Stimulated activated CD4-positive, alpha-beta T cell treated with anti-CD3 and anti-CD28 coated beads, Interleukin-1b, Interleukin-23, amount 100 ng/mL, for 4 hours (primary cell): ENCODE results near the gene COTL1.
A peak's percentile ranks its signal among the peaks of the same experiment; 100 is the strongest.

Experiments used
- DNase-seq, 2 donors: peaks; one replicate each; pipeline ENCODE4 v3.0.0-alpha.2; 2020; ENCODE audit warnings: low read depth in 2 of 2

Gene COTL1

DNA sequence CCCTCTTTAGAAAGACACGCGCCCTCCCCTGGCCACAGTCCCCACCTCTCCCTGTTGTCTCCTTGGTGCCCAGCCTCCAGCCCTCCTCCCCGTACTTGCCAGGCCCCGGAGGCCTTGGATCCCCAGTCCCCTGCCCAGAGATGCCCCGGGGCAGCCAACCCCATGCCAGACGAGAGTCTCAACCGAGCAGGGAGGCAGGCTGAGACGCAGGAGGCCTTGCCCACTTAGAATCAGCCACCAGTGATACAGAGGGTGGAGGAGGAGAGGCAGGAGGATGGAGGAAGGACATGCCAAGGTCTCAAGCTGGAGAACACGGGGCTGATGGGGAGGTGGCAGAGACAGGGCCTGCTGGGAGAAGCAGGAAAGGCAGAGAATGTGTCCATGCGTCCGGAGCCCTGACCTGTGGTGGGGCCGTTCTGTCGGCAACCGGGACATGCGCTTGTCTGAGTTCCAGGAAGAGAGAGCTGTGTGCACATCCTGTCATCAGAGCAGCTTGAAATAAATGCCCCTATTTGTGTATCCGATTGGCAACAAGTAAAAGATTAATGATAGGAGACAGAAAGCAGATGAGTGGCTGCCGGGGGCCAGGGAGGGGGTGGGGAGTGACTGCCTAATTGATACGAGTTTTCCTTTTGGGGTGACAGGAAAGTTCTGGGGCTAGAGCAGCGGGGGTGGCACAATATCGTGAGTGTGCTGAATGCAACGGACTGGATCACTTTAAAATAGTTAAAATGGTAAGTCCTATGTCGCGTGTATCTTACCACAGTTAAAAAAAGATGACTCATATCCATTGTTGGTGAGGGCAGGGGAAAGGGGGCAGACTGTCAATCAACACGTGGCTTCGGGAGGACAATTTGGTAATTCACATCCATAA is 68.7 kb downstream of the COTL1 start:
- peak; percentile 35 to 49 for DNase-seq

DNA sequence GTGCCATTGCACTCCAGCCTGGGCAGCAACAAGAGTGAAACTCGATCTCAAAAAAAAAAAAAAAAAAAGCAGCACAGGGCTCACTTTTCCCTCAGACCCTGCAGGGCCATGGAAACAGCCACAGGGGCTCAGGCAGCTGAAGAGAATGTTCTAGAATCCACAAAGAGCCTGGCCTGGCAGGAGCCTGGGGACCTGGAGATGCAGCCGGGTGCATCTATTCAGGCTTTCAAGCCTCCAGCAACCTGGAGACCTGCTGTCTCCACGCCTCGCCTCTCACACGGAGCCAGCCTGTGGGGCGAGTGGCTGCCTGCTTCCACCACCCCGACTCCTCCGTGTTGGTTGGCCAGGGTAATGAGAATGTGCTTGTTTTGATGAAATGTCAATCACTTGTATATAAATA is 69.4 kb downstream of the COTL1 start:
- DNase-seq = peak in 1 of 2 donors; percentile 18

DNA sequence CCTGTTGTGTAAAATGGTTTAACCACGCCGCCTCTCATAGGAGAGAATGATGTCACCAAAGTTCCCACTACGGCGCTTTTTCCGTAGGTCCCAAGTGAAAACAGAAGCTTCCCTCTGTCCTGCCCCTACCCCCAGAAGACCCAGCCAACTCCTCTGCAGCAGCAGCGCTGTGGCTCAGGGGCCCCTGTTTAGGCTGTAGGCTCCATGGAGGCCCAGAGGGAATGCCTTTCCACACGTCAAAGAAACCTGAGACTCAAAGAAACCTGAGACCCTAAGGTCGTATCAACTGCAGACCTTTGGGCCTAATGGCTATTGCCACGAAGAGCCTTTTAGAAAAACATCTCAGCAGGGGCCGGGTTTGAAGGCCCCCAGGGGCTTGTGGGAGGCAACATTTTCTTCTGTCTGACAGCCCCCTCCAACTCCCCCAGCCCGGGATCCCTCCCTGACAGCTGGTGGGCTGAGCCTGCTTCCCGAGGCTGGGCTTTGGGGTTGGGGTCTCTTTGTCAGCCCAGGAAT is 70.3 kb downstream of the COTL1 start:
- peak in 1 of 2 donors; percentile 18 for DNase-seq

DNA sequence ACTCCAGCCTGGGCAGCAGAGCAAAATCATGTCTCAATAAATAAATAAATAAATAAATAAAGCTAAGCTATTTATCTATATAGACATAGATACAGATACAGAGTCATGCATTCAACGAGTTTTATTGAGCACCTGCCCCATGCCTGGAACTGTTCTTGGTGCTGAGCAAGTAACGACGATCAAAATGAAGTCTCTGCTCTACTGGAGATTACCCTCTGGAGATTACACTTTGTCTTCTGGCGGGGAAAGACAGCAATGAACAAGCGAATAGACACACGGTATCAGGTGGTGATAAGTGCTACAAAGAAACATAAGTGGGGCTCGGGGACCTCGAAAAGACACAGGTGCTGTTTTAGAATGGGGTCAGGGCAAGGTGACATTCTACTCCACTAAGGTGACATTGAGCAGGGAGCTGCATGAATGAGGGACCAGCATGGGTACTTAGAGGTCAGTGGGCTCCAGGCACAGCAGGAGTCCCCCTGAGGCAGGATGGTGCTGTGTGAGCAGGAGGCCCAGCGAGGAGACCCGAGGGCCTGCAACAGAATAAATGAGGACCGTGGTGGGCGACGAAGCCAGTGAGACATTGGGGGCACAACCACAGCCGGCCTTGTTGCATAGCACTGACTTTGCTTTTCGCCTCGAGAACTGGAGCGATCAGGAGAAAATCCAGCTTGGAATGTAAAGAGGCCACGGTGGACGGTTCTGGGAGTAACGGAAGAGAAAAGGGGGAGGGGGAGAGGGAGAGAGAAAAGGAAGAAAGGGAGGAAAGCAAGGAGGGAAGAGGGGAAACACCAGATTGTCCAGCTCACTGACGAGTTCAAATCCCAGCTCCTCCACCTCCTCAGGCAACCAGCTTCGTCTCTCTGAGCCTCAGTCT is 71.0 kb downstream of the COTL1 start:
- DNase-seq = no peak

DNA sequence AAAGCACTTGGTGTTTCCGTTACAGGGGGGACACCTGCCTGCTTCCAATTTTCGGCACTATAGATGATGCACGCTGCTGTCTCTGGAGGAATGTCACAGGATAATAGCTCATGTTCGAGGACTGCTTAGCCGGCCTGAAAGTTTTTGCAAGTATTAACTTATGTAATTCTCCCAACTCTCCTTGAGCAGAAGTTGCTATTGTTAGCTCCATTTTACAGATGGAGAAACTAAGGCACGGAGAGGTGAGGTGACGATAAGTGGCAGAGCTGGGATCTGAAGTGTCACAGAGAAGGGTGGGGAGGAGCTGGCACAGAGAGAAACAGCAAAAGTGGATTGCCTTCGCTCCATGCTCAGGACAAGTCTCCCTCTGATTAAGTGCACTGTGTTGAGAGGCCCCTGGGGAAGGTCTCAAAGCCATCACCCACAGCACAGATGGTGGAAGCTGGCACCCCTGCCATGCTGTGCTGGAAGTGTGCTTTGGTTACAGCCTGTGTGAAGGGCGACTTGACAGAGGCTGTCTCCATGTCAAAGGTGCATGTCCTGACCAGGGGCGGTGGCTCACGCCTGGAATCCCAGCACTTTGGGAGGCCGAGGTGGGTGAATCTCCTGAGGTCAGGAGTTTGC is 72.7 kb downstream of the COTL1 start:
- no peak for DNase-seq

DNA sequence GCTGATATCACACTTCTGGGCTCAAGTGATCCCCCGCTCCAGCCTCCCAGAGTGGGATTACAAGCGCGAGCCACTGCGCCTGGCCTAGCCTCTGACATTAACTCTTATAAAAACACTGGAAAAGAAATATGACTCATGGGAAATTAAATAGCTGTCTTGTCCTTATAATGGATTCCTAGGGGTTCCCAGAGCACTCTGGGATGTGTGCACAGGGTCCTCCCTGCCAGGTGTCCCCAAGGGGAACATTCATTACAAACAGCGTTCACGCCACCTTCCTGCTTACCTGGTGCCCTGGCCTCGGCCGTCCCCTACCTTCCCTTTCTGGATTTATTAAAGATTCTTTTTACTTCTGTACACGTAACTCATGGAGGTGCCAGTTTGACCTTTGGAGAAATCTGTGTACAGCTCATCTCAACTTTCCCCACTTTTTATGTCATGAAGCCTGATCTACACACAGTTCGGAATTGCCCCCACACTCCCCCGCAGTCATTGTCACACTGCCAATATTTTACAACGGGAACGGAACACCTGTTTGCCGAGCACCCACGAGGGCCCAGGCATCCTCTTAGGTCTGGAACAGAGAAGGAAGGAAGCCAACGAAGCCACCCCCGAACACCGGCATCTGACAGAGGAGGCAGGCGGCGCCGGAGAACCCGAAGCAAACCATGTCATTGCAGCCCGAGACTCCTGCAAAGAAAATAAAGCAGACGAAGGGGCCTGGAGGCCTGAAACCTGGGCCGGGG is 73.7 kb downstream of the COTL1 start:
- DNase-seq = peak; percentile 39 to 55

DNA sequence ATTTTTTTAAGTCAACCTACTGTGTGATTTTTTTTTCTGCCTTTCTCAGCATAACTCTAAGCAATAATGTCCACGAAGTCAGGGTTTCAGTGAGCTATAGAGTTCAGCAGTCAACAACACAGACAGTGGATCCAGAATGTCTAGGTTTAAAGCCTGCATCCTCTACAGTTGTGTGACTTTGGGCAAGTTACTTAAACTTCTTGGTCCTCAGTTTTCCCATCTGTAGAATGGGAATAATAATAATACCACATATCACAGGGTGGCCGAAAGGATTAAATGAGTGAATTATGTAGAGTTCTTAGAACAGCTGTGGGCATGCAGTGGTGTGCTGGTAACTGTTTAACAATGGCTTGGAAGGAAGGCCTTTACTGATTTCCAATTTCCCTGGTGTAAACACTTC is 74.6 kb downstream of the COTL1 start:
- no peak for DNase-seq

DNA sequence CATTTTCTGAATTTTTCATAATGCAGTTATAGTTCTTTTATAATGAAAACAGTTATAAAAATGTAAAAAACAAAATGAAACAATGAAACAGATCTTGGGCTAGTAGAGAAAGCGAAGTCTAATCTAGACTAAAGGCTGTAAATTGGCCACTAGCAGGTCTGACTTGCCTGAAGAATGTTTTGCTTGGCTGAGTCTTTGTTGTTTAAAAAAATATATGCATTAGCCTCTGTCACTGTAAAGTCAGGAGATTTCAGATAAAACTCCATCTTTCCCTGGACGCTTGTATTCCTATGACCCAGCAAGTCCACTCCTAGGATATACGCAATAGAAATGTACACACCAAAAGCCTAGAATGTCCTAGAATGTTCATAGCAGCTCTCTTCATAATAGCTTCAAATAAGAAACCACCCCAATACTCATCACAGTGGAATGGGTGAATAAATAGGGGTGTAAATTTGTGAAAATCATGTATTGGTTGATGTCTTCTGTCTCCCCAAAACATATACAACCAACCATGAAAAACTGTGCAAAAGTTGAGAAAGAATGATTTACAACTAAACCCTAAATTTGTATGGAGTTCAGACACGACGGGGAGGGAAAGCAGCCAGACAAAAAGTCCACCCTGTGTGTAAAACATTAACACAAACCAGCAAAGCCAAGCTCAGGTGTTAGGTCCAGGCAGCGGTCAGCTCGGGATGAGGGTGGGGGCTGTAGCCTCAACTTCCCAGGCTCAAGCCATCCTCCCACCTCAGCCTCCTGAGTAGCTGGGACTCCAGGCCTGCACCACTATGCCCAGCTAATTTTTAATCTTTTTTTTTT is 75.7 kb downstream of the COTL1 start:
- no peak for DNase-seq

DNA sequence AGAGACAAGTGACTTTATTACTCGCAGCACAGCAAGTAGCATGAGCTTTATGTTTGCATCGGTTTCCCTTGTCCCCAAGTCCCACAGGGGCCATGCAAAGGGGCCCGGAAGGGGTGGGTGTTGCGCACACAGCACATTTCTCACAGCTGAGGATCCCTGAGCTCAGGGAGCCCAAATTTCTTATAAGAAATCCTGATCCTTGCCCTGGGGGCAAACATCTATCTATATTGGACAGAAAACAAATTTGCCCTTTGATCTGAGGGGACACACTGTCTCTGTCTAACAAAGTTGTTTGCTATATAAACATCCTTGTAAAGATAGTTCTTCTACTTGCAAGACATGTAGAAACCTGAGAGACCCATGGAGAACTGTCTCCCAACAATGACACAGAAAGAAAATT is 77.7 kb downstream of the COTL1 start:
- DNase-seq = no peak

DNA sequence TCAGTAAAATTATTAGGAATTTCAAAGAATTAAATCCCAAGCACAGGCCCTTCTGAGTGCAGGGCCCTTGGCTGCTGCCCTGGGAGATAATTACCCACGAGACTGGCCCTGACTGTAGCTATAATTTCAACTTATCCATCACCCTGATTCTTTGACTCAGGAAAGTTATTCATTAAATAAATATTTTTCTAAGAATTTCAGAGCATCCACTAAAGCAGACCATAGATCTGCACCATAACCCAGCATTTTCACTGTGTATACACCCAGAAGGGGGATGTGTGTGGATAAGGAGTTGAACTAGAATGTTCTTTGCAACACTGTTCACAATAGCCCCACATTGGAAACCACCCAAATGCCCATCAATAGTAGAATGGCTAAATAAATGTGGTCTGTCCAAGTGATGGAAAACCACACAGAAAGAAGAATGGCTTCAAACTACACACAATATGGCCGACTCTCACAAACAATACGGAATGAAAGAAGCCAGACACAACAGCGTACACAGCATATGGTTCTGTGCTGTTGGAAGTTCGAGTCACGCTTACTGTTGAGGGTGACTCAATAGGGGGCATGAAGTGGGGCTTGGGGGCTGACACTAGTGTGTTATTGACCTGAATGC is 79.5 kb downstream of the COTL1 start:
- DNase-seq = no peak

DNA sequence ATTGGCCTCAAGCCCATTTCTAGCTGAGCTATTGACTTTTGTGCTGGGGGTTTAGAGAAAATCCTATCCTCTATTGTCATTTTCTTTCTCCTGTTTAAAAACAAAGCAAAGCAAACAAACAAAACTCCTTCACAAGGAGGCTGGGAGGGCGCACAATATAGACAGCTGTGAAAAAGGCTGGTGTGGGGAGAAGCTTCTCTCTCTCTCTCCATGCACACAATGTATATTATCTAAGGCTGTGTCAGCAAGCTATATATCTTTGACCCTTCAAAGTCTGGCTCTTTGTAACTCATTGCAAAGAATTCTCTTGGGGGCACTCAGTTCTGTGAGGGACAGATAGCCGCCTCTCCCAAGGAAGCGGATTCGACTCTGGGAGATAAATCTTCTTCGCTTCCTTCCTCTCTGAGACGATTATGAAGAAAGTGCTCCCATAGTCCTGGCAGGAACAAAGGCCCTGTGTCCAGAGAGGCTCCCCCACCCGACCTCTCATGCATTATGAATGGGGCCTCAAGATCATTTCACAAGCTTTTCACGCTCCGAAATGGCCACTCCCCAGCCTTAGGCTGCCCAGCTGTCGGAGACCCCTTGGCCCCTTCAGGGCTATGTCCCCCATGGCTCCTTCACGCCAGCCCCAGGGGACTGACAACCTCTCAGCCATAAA is 80.3 kb downstream of the COTL1 start:
- no peak for DNase-seq

DNA sequence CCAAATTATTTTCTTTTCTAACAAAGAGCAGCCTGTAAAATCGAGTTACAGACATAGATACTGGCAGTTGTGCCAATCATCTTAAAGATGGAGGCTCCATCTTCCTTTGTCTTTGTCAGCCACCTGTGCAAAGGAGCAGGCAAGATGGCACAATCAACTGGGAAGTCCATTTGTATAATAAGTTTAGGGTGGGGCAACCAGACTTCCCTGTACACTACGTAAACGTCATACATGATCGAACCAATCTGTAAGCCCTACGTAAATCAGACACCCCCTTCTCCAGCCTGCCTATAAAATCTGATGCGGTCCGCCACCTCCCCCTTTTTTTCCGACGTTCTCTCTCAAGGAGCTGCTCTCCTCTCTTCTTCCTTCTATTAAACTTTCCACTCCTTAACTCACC is 82.0 kb downstream of the COTL1 start:
- no peak for DNase-seq

DNA sequence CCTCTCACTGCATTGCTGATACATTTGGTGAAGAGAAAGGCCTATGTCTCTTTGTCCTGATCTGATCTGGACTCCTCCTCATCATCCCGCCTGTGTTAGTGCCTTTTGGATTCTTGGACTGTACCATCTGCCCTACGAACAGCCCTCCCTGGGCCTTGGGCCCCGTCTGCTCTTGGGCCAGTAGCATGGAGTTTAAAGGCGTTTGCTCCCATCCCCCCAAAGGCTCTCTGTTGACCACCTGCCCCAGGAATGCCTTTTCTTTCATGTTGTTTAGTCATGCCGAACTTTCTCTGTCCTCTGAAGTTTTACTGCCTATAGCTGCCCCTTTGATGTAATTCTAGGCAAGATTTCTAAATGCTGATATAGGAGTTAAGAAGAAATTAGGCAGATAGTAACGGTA is 82.5 kb downstream of the COTL1 start:
- DNase-seq = no peak

DNA sequence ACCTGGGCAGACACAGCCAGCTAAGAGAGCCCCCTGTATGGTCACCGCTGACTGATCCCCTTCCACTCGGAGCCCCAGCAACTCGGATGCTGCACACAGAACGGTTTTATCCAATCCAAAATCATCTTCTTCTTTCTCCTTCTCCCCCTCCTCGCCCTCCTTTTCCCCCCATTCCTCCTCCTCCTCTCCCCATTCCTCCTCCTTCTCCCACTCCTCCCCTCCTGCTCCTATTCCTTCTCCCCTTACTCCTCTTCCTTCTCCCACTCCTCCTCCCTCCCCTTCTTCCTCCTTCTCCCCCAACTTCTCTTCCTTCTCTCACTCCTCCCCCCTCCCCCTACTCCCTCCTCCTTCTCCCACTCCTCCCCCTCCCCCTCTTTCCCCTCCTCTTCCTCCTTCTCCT is 83.1 kb downstream of the COTL1 start:
- no peak for DNase-seq

DNA sequence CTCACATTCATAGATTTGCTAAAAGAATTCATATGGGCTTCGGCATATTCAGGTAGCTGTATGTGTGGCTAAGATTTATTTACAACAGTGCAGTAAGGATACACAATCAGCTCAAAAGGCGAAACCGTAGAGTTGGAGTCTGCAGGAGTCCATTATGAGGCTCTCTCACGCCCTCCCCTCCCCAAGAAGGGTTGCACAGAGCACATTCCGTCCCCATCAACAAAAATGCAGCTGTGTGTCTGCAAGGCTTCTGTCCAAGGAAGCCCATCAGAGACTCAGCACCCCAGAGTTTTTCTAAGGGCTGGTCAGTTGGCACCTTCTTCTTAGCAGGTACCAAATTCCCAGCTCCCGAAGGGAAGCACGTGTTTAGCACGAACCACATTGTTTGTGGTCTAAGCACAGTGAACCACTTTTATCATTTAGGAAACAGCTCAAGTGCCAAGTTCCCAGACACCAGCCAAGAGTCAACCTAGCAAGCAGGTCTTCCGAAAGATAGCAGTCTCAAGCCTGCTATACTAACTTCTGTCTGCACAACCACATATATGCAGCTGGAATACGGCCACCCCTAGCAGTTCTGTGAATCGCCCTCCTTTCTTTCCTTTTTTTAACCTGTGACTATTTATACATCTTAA is 84.9 kb downstream of the COTL1 start:
- no peak for DNase-seq

DNA sequence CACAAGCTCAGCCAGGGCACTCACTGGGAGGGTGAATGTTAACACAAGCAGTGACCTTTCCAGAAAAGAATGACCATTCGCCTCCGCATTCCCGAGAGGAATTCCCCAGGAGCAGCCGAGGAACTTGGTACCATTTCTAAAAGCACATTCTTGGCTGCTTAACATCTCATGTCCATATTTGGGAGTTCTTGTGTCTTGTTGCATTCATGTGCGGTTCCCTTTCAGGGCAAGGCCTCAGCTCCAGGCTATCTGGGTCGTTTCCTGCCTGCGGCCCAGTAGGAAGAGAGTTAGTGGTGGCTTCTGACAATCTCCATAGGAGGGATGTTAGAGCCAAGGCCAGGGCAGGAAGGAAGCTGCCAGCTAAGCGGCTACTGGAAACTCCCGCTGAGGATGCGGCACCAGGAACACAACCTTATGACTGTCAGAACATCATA is 85.6 kb downstream of the COTL1 start:
- no peak for DNase-seq

DNA sequence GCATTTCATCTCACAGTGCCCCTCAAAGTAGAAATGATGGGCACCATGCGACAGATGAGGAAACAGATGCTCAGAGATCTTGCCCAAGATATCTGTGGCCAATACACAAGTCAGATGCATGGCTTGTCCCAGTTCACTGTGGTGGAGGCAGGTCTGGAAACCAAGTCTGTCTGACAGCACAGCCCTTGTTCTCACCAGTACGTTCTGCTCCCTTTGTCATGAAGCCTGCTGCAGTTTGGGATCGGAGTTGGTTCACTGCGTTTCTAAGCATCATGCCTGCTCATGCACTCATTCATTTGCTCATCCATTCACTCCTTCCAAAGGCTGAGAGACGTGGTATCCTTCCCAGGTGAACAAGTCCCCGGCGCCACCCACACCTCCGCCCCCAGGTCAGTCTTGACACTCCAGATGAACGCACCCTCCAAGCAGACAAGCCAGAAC is 86.2 kb downstream of the COTL1 start:
- DNase-seq = no peak

DNA sequence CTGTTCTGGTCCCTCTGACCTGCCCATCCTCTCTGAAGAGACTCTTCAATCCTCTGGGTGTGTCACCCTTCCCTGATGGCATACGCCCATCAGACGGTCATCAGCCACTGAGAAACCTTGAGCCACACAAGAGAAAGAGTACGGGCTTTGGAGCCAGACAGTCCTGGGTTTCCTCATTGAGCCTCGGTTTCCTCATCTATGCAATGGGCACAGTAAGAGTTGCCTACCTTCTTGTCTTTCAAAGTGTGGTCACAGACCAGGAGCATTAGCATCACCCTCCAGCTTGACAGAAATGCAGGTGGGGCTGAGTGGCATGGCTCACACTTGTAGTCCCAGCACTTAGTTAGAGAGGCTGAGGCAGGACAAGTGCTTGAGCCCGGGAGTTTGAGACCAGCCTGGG is 87.3 kb downstream of the COTL1 start:
- no peak for DNase-seq

DNA sequence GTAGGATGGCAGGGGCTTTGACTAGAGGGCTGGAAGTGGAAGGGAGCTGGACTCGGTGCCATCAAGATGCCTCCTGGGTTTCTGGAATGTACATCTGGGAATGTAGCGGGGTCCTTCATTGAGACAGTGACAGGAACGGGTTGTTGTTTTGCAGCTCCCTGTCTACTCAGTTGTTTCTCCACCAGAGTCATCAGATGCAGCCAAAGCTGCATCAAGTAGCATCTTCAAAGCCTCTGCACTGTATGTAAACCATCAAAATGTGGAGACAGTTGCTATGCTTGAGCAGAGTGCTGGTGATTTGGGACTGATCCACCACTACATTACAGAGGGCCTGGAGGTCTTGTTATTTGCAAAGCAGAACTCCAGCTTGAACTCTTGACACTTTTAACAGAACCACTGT is 88.3 kb downstream of the COTL1 start:
- DNase-seq = no peak
